Hematopoietic multipotent progenitor cell treated with erythropoietin and hydrocortisone succinate and interleukin-3 and kit ligand, for 8 days (in vitro differentiated cells): Measurements from ENCODE around the gene ESRP2.

Experiments
- DNase-seq: peaks from one replicate; pipeline ENCODE4 v3.0.0-alpha.2; 2015

The ESRP2 gene

GRCh38 chr16:68263559-68264127 is 27.7 kb upstream of the ESRP2 start:
- no peak for DNase-seq

- no peak for DNase-seq
Observed at GRCh38 chr16:68259007-68259825, 23.3 kb upstream of the ESRP2 start.

- no peak for DNase-seq
Observed at GRCh38 chr16:68257906-68258800, 22.2 kb upstream of the ESRP2 start.

- DNase-seq: no peak
Observed at GRCh38 chr16:68257251-68257905, 21.5 kb upstream of the ESRP2 start.

- no peak for DNase-seq
Observed at GRCh38 chr16:68255712-68256111, 19.8 kb upstream of the ESRP2 start.

- DNase-seq: no peak
Observed at GRCh38 chr16:68253721-68254120, 17.8 kb upstream of the ESRP2 start.

- no peak for DNase-seq
Observed at GRCh38 chr16:68252383-68252782, 16.5 kb upstream of the ESRP2 start.

- no peak for DNase-seq
Observed at GRCh38 chr16:68251832-68252231, 15.9 kb upstream of the ESRP2 start.

GRCh38 chr16:68250951-68251350 is 15.0 kb upstream of the ESRP2 start:
- no peak for DNase-seq

- no peak for DNase-seq
Observed at GRCh38 chr16:68249371-68249770, 13.4 kb upstream of the ESRP2 start.

GRCh38 chr16:68247932-68248331 is 12.0 kb upstream of the ESRP2 start:
- DNase-seq: no peak

GRCh38 chr16:68247400-68247799 is 11.5 kb upstream of the ESRP2 start:
- no peak for DNase-seq

- peak; percentile 68 for DNase-seq
Observed at GRCh38 chr16:68246666-68247065, 10.7 kb upstream of the ESRP2 start.

GRCh38 chr16:68246121-68246520 is 10.2 kb upstream of the ESRP2 start:
- no peak for DNase-seq

- DNase-seq: peak; percentile 87
Observed at GRCh38 chr16:68244903-68245853, 9.3 kb upstream of the ESRP2 start, which contains the start of gene PLA2G15. TSS of gene PLA2G15 (plus strand) at chr16:68245373. CDS start at chr16:68245427, 54 bp downstream.

- no peak for DNase-seq
Observed at GRCh38 chr16:68244481-68244902, 8.6 kb upstream of the ESRP2 start.

- no peak for DNase-seq
Observed at GRCh38 chr16:68242926-68243858, 7.3 kb upstream of the ESRP2 start.

- DNase-seq: no peak
Observed at GRCh38 chr16:68242085-68242484, 6.2 kb upstream of the ESRP2 start.

- no peak for DNase-seq
Observed at GRCh38 chr16:68238029-68238345, 2.1 kb upstream of the ESRP2 start.

GRCh38 chr16:68237243-68238028 is 1.5 kb upstream of the ESRP2 start:
- peak; percentile 98 for DNase-seq
